Measurements from ENCODE around the gene CCDC38.

Gene CCDC38

GRCh38 chr12:95960241-95960640 is 17.8 kb upstream of the CCDC38 start:
- no peak for DNase-seq

DNA sequence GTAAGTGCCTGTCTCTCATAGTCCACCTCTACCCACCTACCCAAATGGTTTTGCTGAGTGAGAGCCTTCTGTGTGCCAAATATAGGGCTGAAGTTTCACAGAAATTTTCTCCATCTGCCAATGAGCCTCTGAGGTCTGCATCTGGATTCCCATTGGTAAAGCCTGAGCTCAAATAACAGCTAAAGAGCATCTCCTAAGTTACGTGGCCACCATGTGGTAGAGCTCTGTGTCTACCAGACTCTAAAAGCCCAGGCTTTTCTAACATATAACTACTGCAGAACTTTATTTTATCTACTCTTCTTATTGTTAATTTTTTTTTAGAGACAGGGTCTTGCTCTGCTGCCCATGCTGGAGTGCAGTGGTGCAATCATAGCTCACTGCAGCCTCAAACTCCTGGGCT is 16.7 kb upstream of the CCDC38 start:
- peak; percentile 62 for DNase-seq

DNA sequence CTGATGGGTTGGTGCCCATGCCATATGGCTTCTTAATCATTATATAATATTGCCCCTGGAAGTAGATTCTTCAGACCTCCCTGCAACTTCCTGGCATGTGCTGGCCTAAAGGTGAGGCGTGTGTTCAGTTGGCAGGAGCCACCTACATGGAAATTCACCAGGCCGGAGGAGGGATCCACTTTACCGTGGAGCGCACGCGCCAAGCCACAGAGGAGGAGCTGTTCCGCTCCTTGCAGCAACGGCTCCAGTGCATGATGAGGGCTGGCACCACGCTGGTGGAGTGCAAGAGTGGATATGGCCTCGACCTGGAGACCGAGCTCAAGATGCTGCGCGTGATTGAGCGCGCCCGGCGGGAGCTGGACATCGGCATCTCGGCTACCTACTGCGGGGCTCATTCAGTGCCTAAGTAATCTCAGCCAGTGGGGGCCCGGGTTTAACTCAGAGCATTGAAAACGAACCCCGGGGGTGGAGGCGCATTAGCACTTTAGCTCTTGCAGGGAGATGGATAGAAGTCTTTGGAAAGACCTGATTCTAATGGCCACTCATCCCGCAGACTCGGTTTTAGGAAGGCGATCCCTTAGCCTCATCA is 14.2 kb upstream of the CCDC38 start:
- no peak for DNase-seq

DNA sequence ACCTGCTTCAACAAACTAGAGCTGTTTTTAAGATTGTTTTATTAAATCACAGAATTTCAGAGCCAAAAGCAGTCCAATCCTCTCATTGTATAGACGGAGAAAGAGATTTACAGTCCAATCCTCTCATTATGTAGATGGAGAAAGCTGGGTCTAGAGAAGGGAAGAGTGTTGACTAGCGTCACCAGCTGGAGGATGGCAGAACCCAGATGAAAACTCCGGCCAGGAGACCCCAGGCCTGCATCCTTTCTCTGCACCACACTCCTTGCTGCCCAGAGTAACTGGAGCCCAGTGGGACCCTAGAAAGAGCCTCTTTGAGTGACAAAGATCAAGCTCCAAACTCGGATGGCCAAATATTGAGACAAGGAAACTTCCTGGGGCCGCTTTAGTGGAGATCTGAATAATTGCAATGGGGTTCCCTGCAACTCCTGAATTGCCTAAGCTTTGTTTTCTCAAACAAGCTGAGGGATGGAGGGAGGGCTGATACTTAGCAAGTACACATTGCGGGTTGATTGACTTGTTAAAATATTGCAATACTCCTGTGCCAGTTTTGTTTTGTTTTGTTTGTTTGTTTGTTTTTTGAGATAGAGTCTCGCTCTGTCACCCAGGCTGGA is 13.2 kb upstream of the CCDC38 start:
- no peak for DNase-seq

GRCh38 chr12:95953000-95953399 is 10.6 kb upstream of the CCDC38 start:
- no peak for DNase-seq

DNA sequence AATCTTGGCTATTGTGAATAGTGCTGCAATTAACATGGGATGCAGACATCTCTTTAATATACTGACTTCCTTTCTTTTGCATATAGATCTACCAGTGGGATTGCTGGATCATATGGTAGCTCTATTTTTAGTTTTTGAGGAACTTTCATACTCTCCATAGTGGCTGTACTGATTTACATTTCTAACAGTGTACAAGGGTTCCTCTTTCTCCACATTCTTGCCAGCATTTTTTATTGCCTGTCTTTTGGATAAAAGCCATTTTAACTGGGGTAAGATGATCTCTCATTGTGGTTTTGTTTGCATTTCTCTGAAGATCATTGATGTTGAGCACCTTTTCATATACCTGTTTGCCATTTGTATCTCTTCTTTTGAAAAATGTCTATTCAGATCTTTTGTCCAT is 9.1 kb upstream of the CCDC38 start:
- peak; percentile 7 for DNase-seq

DNA sequence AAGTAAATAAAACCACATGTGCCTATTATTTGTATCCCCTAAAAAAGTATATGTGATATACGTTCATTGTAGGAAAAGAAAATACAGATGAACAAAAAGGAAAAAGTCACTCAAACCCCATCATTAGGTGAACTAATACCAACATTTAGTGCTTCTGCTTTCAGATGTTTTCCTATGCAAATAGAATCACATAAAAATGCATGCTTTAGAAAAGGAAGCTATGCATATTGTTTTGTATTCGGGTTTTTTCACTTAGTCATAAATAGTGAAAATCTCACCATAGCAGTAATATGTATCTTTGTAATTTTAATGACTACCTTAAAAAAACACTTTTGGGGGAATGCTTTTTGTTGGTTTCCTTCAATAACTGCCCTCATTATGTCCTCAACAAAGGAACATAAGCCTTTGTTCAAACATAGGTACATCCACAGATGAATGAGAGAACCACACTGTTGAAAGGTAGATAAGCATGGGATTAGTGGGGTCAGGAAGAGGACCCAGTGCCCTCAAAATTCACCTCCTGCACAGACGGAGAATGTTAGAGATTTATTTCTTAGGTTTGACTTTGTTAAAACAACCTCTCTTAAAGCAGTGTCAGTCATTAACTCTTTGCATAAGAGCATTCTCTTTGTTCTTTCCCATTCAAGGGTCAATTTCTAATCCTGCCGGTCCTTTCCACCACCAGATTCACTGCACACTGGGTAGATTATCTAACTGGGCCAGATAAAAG is 7.2 kb upstream of the CCDC38 start:
- DNase-seq, result no peak

GRCh38 chr12:95944108-95944704 is 1.8 kb upstream of the CCDC38 start:
- peak; percentile 43 for DNase-seq

GRCh38 chr12:95943330-95943842 is 972 bp upstream of the CCDC38 start, which contains the start of gene AMDHD1:
Gene AMDHD1, plus strand, starts transcription at chr12:95943331. Its CDS starts 68 bp downstream, at chr12:95943399.
- peak; percentile 81 for DNase-seq

DNA sequence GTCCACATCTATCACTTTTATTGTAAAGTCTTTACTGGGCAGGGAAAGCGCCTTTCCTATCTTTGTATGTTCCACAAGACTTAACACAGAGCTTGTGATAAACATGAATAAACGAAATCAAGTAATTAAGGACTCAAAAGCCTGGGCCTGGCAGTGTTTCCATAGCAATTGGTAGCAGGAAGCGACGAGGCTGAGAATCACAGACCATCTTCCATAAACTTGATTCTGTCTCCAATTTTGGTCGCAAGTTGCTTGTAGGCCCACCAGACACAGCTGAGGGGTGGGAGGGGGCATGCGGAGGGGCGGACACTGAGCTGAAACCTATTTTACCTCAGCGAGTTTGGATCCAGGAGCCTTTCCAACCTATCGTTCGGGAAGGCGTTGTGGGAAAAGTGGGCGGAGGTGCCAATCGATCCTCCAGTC is 302 bp downstream of the CCDC38 start:
- DNase-seq, result peak; percentile 48

DNA sequence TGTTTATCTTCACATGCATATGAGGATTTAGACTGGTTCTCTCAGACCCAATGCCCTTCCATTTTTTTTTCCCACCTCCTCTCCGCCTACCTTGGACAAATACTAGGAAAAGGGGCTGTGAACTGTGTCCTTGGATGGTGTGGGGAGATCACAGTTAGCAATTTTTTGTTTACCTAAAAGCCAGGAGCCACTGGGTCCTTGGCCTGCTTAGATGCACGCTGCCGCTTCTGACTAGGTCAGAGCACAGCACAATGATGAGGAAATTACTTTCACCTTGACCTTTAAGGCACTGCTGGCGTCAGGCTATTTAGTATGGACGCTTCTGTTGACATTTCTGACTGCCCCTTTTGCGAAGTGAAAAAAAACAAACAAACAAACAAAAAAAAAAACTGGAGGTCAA is 1.9 kb downstream of the CCDC38 start:
- no peak for DNase-seq

DNA sequence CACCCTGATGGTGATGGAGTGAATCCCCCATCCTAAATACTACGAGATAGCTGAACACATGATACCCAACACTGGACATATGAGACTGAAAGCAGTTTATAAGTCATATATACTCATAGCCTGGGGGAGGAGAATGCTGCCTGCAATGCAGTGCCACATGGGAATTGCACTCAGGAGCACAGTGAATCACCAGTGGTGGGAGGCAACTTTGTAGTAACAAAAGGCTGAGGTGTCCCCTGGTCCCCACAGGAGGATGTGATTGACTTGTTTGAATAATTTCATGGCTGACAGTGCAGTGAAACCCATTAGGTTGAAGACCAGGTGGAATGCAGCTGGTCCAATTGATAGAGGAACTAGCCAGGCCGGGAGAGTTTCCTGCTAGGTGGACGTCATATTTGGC is 20.2 kb downstream of the CCDC38 start:
- no peak for DNase-seq

- no peak for DNase-seq
Measured at GRCh38 chr12:95919110-95919509, 23.3 kb downstream of the CCDC38 start.

DNA sequence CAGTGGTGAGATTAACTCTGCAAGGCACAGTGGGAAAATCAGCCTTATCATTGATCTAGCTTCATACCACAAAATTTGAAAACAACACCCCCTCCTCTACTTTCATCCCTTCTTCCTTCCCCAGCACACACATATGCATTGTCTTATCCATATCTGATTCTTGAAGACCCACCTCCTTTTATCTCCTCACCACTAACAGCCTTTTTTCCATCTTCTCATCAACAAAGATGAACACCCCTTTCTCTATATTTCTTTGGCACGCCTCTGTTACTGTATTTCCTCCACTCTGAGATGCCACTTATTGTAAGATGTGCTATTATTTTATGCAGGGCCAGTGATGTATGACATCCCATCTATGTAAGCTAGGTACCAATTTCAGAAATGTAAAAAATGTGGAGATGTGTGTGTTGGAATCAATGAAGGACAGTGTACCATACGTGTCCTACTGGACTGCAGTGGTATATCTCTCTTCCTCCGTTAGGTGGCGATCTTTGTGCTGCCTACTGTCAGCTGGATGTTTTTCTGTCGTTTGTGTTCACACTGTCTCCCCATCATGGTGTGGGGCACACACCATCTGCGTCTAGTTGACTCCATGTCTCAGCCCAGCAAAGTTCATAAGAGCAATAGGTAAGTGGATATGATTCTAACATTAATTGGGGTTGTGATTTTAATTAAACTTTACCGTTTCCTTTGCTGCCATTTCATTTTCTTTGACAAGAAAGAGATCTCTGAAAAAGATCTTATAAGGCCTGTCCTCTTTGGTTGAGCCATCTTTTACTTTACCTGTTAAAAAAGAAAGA is 24.0 kb downstream of the CCDC38 start:
- peak; percentile 83 for DNase-seq

DNA sequence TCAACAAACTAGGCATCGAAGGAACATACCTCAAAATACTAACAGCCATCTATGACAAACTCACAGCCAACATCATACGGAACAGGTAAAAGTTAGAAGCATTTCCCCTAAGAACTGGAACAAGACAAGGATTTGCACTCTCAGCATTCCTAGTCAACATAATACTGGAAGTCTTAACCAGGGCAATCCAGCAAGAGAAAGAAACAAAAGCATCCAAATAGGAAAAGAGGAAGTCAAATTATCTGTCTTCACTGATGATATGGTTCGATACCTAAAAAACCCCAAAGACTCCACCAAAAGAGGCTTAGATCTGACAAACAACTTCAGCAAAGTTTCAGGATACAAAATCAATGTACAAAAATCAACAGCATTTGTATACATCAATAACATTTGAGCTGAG is 32.5 kb downstream of the CCDC38 start:
- no peak for DNase-seq

DNA sequence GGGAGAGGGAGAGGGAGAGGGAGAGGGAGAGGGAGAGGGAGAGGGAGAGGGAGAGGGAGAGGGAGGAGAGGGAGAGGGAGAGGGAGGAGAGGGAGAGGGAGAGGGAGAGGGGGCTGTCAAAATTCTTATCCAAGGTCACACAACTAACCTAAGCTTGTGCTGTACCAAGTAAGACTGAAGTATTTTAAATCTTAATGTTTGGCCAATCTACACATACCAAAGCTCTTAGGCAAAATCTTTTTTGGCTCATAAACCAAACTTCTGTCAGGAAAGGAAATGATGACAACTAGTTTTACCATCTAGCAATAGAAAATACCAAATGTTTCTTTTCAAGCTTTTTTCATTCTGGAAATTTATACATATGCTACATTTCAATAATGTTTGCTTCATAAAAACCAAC is 33.8 kb downstream of the CCDC38 start:
- no peak for DNase-seq

DNA sequence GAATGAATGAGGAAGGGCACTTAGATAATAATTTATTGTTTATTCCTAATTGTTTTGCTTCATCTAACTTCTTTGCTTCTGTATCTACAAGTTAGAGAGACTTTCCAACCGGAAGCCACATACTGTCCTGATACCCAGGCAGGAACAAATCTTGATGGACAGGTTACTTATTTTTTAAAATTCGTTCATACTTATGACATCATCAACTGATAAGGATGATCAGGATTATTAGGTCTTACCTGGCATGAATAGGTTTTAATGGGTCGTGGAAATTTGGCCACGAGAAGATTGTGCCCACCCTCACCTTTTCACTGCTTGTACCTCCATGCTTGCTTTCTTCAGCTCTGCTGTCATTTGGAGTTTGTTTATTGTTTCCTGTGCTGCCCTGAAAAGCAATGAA is 44.3 kb downstream of the CCDC38 start:
- DNase-seq, result no peak

- no peak for DNase-seq
Measured at GRCh38 chr12:95896846-95897245, 45.6 kb downstream of the CCDC38 start.

GRCh38 chr12:95890958-95891357 is 51.5 kb downstream of the CCDC38 start:
- no peak for DNase-seq

- DNase-seq, result no peak
Measured at GRCh38 chr12:95887311-95887710, 55.1 kb downstream of the CCDC38 start.

- DNase-seq, result no peak
Measured at GRCh38 chr12:95884998-95885397, 57.4 kb downstream of the CCDC38 start.

- DNase-seq, result no peak
Measured at GRCh38 chr12:95882873-95883272, 59.5 kb downstream of the CCDC38 start.

- DNase-seq, result no peak
Measured at GRCh38 chr12:95882080-95882479, 60.3 kb downstream of the CCDC38 start.

Data from hematopoietic multipotent progenitor cell treated with erythropoietin and hydrocortisone succinate and interleukin-3 and kit ligand, for 4 days (in vitro differentiated cells).